Activated CD4-positive, alpha-beta T cell treated with anti-CD3 and anti-CD28 coated beads, Interleukin-2, amount 10 ng/mL, durations not matched to agents 7 days and 5 days (primary cell): ENCODE data around the gene SSTR3. TPM values are rescaled to one million over a fixed set of nuclear protein-coding genes. Genes with fewer than 3 reads are reported as not detected.
"Not testable (repeated sequence)": the region's sequence is repeated elsewhere in the genome, so short reads cannot be mapped to it uniquely, and the experiment has no call there.

Source experiments
- CTCF ChIA-PET: fragments of 350-600 bp; sonication (Branson Sonifier 250); formaldehyde crosslinking; loops from one replicate; lab custom pipeline; 2021; ENCODE audit warnings: antibody characterized with exemption; lab: Charles Lee
- POLR2A ChIA-PET: fragments of 350-600 bp; sonication (Branson Sonifier 250); formaldehyde crosslinking; loops from one replicate; lab custom pipeline; 2021; ENCODE audit warnings: antibody characterized with exemption; lab: Charles Lee
- DNase-seq: peaks from one replicate; pipeline ENCODE4 v3.0.0-alpha.2; 2020
- H3K27ac Mint-ChIP-seq: one replicate; pipeline ENCODE4 v1.8.0; 2021; ENCODE audit warnings: mild to moderate bottlenecking, moderate library complexity, mixed read lengths
- H3K27me3 Mint-ChIP-seq: one replicate; pipeline ENCODE4 v1.8.0; 2021; ENCODE audit warnings: mixed read lengths
- H3K36me3 Mint-ChIP-seq: one replicate; pipeline ENCODE4 v1.8.0; 2021; ENCODE audit warnings: low read depth, mixed read lengths
- H3K4me1 Mint-ChIP-seq: one replicate; pipeline ENCODE4 v1.8.0; 2021; ENCODE audit warnings: mixed read lengths
- H3K4me3 Mint-ChIP-seq: one replicate; pipeline ENCODE4 v1.8.0; 2021; ENCODE audit warnings: mild to moderate bottlenecking, moderate library complexity, mixed read lengths
- H3K9me3 Mint-ChIP-seq: one replicate; pipeline ENCODE4 v1.8.0; 2021; ENCODE audit warnings: mixed read lengths
- total RNA-seq, 2 experiments: library from RNA; stranded (reverse); gene quantifications; one replicate each; pipeline ENCODE4 v1.2.3, GENCODE V29; 2021

Gene SSTR3
- total RNA-seq, 2 experiments from 2014 or later: 10.1 to 10.2 TPM

GRCh38 chr22:37240941-37241320 lies 28.7 kb upstream of the SSTR3 start:
- H3K36me3 Mint-ChIP-seq: peaks cover 76% of the 10 kb centered on the region
- H3K4me3 Mint-ChIP-seq: peak overlapping the region; percentile 99

GRCh38 chr22:37240240-37240940 lies 28.1 kb upstream of the SSTR3 start:
- Mint-ChIP-seq H3K36me3 (peaks cover 81% of the 10 kb centered on the region), H3K27ac (peak overlapping the region; percentile 99), H3K27me3 (no peaks in the 10 kb centered on the region), H3K9me3 (no peaks in the 10 kb centered on the region), H3K4me1 (peaks cover 79% of the 10 kb centered on the region), H3K4me3 (peak overlapping the region; percentile 99)
- no peak for DNase-seq
- ChIA-PET POLR2A (interaction anchor here (1.3 kb wide), 1 partner anchor 10 kb away, joined by 4 read pairs; no protein-coding TSS in a partner anchor), CTCF (interaction anchor here (0.8 to 7.3 kb wide), 5 partner anchors 9 to 93 kb away, joined by 3 to 80 read pairs (median 5); no protein-coding TSS in a partner anchor)

More at GRCh38 chr22:37240941-37241320, 28.7 kb upstream of the SSTR3 start:
- POLR2A ChIA-PET: interaction anchor here (1.3 kb wide), 1 partner anchor 10 kb away, joined by 4 read pairs; no protein-coding TSS in a partner anchor
- Mint-ChIP-seq H3K4me1 (peaks cover 78% of the 10 kb centered on the region), H3K27me3 (no peaks in the 10 kb centered on the region), H3K9me3 (no peaks in the 10 kb centered on the region), H3K27ac (peak overlapping the region; percentile 99)
- CTCF ChIA-PET: interaction anchor here (0.6 to 7.3 kb wide), 7 partner anchors 10 to 204 kb away, joined by 3 to 80 read pairs (median 5); partner anchors contain the start of gene IL2RB
- DNase-seq: no peak

DNA sequence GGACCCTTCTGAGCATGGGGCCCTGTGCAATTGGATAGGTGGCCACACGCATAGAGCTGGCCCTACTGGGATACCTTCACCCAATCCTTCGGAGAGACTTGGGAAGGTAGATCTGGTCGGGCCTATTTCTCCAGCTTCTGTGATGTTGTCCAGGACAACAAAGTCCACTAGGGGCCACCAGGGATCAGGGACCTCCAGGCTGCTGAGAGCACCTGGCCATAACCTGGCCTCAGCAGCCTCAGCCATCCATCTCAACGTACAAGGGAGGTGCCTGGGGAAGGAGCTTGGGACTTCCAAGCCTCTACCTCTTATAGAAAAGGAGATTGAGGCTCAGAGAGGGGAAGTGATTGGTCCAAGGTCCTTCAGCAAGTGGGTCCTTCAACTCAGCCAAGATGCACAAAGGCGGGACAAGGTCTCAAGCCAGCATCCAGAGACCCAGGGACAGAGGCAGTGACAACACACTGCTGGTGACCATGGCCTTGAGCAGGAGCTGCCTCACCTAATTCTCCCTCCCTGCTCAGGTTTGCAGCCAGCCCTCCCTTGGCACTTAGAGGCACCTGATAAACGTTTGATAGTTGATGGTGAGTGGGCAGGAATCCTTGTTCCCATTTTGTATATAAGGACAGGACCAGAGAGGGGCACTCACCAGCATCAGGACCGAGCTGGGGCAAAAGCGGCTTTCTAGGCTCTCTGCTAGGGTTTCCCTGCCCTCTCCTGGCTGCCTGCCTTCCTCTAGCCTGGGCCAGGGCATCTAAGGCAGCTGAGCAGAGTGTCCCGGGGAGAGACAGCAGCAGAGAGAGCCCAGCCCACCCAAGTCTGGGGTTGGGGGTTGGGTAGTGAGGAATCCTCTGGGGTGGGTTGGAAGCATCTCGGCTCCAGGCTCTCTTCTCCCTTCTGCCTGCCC lies 27.3 kb upstream of the SSTR3 start:
- no peak for DNase-seq
- no peaks in the 10 kb centered on the region for H3K27me3 Mint-ChIP-seq
- POLR2A ChIA-PET: interaction anchor here (1.0 kb wide), 1 partner anchor 17 kb away, joined by 4 read pairs; no protein-coding TSS in a partner anchor
- peaks cover 79% of the 10 kb centered on the region for H3K4me1 Mint-ChIP-seq
- H3K4me3 Mint-ChIP-seq: peak overlapping the region; percentile 99
- peak overlapping the region; percentile 99 for H3K27ac Mint-ChIP-seq
- H3K36me3 Mint-ChIP-seq: peaks cover 89% of the 10 kb centered on the region
- no peaks in the 10 kb centered on the region for H3K9me3 Mint-ChIP-seq
- CTCF ChIA-PET: interaction anchor here (0.8 to 7.3 kb wide), 8 partner anchors 8 to 205 kb away, joined by 3 to 80 read pairs (median 4); partner anchors contain the start of gene KCTD17

GRCh38 chr22:37237371-37238268 lies 25.3 kb upstream of the SSTR3 start:
- Mint-ChIP-seq H3K36me3 (peaks cover 93% of the 10 kb centered on the region), H3K27ac (peak overlapping the region; percentile 99), H3K4me3 (peak overlapping the region; percentile 99), H3K9me3 (no peaks in the 10 kb centered on the region), H3K27me3 (no peaks in the 10 kb centered on the region), H3K4me1 (peaks cover 91% of the 10 kb centered on the region)
- ChIA-PET POLR2A (no interaction called here), CTCF (interaction anchor here (0.7 to 1.8 kb wide), 11 partner anchors 9 to 462 kb away, joined by 3 to 13 read pairs (median 3); partner anchors contain the start of genes IFT27 and KCTD17)
- no peak for DNase-seq

- peaks cover 98% of the 10 kb centered on the region for H3K4me1 Mint-ChIP-seq
- no peaks in the 10 kb centered on the region for H3K27me3 Mint-ChIP-seq
- CTCF ChIA-PET: no interaction called here
- H3K27ac Mint-ChIP-seq: peak overlapping the region; percentile 99
- H3K9me3 Mint-ChIP-seq: no peaks in the 10 kb centered on the region
- POLR2A ChIA-PET: no interaction called here
- H3K4me3 Mint-ChIP-seq: peak overlapping the region; percentile 63
- peaks cover 93% of the 10 kb centered on the region for H3K36me3 Mint-ChIP-seq
- DNase-seq: no peak
Measured at GRCh38 chr22:37235897-37236607, 23.8 kb upstream of the SSTR3 start.

GRCh38 chr22:37234736-37235711 lies 22.7 kb upstream of the SSTR3 start:
- Mint-ChIP-seq H3K4me1 (peaks cover 98% of the 10 kb centered on the region), H3K27ac (peak overlapping the region; percentile 99), H3K4me3 (peak overlapping the region; percentile 63), H3K36me3 (peaks cover 92% of the 10 kb centered on the region), H3K9me3 (no peaks in the 10 kb centered on the region), H3K27me3 (no peaks in the 10 kb centered on the region)
- CTCF ChIA-PET: interaction anchor here (7.1 kb wide), 1 partner anchor 8 kb away, joined by 80 read pairs; the partner anchor contains the start of gene RAC2
- DNase-seq: no peak
- POLR2A ChIA-PET: no interaction called here

DNA sequence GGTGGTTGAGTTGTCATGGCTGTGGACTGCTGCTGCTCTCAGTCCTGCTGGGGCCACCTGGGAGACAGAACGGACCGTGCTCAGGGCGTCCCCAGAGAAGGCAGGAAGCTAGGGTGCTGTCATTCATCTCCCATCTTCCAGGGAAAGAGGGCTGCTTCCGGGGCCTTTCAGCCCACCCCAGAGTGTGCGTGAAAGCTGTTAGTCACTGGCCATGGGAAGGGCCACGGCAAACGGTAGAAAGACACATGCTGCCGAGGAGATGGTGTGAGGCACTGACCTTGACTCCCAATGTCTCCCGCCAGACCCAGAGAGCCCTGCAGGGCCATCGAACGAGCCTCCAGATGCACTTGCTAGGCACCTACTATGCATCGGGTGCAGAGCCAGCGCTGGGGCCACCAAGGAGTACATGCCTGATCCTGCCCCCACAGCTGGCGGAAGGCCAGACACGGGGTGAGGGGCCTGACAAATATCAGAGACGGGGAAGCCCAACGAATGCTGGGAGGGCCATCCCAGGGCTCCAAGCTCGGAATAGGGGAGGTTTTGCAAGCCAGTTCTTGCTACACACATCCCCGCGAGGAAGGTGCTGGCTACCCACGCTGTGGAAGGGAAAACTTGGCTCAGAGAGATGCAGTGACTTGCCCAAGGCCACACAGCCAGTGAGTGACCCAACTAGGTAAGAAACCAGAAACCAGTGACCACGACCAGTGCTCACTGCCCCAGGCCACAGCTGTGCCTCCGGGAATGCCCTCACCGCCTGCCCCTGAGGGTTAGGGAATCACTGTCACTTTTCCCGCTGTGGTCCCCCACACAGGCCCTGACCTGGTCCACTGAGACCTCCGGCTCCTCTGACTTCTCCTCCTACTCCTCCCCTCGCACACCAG lies 21.7 kb upstream of the SSTR3 start:
- H3K27ac Mint-ChIP-seq: peak overlapping the region; percentile 99
- H3K27me3 Mint-ChIP-seq: no peaks in the 10 kb centered on the region
- CTCF ChIA-PET: interaction anchor here (7.1 kb wide), 1 partner anchor 9 kb away, joined by 80 read pairs; the partner anchor contains the start of gene RAC2
- peak overlapping the region; percentile 63 for H3K4me3 Mint-ChIP-seq
- no peaks in the 10 kb centered on the region for H3K9me3 Mint-ChIP-seq
- peaks cover 92% of the 10 kb centered on the region for H3K36me3 Mint-ChIP-seq
- DNase-seq: no peak
- POLR2A ChIA-PET: interaction anchor here (2.0 kb wide), 1 partner anchor 9 kb away, joined by 6 read pairs; no protein-coding TSS in a partner anchor
- H3K4me1 Mint-ChIP-seq: peaks cover 98% of the 10 kb centered on the region

DNA sequence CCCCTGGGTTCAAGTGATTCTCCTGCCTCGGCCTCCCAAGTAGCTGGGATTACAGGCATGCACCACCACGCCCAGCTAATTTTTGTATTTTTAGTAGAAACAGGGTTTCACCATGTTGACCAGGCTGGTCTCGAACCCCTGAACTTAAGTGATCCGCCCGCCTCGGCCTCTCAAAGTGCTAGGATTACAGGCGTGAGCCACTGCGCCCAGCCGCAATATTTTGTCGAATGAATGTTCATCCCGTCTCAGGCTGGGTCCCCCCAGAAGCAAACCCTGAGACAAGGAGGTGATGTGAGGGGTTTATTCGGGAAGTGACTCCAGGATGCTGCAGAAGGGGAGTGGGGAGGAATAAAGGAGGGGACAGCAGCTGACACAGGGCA lies 21.1 kb upstream of the SSTR3 start:
- not testable (repeated sequence) for DNase-seq, H3K9me3 Mint-ChIP-seq, H3K27me3 Mint-ChIP-seq
- H3K4me1 Mint-ChIP-seq: peaks cover 98% of the 10 kb centered on the region
- peak overlapping the region; percentile 63 for H3K4me3 Mint-ChIP-seq
- peak overlapping the region; percentile 99 for H3K27ac Mint-ChIP-seq
- CTCF ChIA-PET: interaction anchor here (7.1 kb wide), 1 partner anchor 9 kb away, joined by 80 read pairs; the partner anchor contains the start of gene RAC2
- H3K36me3 Mint-ChIP-seq: peaks cover 92% of the 10 kb centered on the region
- POLR2A ChIA-PET: interaction anchor here (2.0 kb wide), 1 partner anchor 9 kb away, joined by 6 read pairs; no protein-coding TSS in a partner anchor

GRCh38 chr22:37232140-37232998 lies 20.1 kb upstream of the SSTR3 start:
- POLR2A ChIA-PET: interaction anchor here (2.0 kb wide), 2 partner anchors 10 kb away, joined by 5 to 6 read pairs; no protein-coding TSS in a partner anchor
- CTCF ChIA-PET: interaction anchor here (7.1 kb wide), 1 partner anchor 10 kb away, joined by 80 read pairs; the partner anchor contains the start of gene RAC2
- Mint-ChIP-seq H3K27me3 (no peaks in the 10 kb centered on the region), H3K9me3 (no peaks in the 10 kb centered on the region), H3K4me3 (peak overlapping the region; percentile 76), H3K27ac (peak overlapping the region; percentile 100), H3K4me1 (peaks cover 98% of the 10 kb centered on the region), H3K36me3 (peaks cover 88% of the 10 kb centered on the region)
- DNase-seq: peak; percentile 36
